ENCODE results near the gene MNX1.

MNX1 gene

GRCh38 chr7:157003756-157004520 lies 6.5 kb downstream of the MNX1 start:
- in situ Hi-C loops (cut with MboI; ENCODE audit: low sequenced_read_pairs): no loop called here

GRCh38 chr7:157003445-157003755 lies 7.1 kb downstream of the MNX1 start:
- in situ Hi-C loops (cut with MboI; ENCODE audit: low sequenced_read_pairs): no loop called here

- in situ Hi-C loops (cut with MboI; ENCODE audit: low sequenced_read_pairs): no loop called here
These were observed 7.5 kb downstream of the MNX1 start for GRCh38 chr7:157002819-157003421.

GRCh38 chr7:157001920-157002818 lies 8.3 kb downstream of the MNX1 start:
- in situ Hi-C loops (cut with MboI; ENCODE audit: low sequenced_read_pairs): no loop called here

- in situ Hi-C loops (cut with MboI; ENCODE audit: low sequenced_read_pairs): no loop called here
These were observed 9.5 kb downstream of the MNX1 start for GRCh38 chr7:157000741-157001653.

- in situ Hi-C loops (cut with MboI; ENCODE audit: low sequenced_read_pairs): no loop called here
These were observed 10.3 kb downstream of the MNX1 start for GRCh38 chr7:156999958-157000726.

GRCh38 chr7:156998988-156999957 lies 11.2 kb downstream of the MNX1 start:
- in situ Hi-C loops (cut with MboI; ENCODE audit: low sequenced_read_pairs): no loop called here

- in situ Hi-C loops (cut with MboI; ENCODE audit: low sequenced_read_pairs): no loop called here
These were observed 16.0 kb downstream of the MNX1 start for GRCh38 chr7:156994417-156994816.

GRCh38 chr7:156993925-156994235 lies 16.6 kb downstream of the MNX1 start:
- in situ Hi-C loops (cut with MboI; ENCODE audit: low sequenced_read_pairs): no loop called here

- in situ Hi-C loops (cut with MboI; ENCODE audit: low sequenced_read_pairs): no loop called here
These were observed 17.2 kb downstream of the MNX1 start for GRCh38 chr7:156993021-156993924.

GRCh38 chr7:156989766-156990535 lies 20.5 kb downstream of the MNX1 start:
- in situ Hi-C loops (cut with MboI; ENCODE audit: low sequenced_read_pairs): no loop called here

GRCh38 chr7:156988343-156989185 lies 21.9 kb downstream of the MNX1 start:
- in situ Hi-C loops (cut with MboI; ENCODE audit: low sequenced_read_pairs): no loop called here

GRCh38 chr7:156986378-156986777 lies 24.1 kb downstream of the MNX1 start:
- in situ Hi-C loops (cut with MboI; ENCODE audit: low sequenced_read_pairs): no loop called here

GRCh38 chr7:156985101-156985992 lies 25.1 kb downstream of the MNX1 start:
- in situ Hi-C loops (cut with MboI; ENCODE audit: low sequenced_read_pairs): no loop called here

- in situ Hi-C loops (cut with MboI; ENCODE audit: low sequenced_read_pairs): no loop called here
These were observed 26.1 kb downstream of the MNX1 start for GRCh38 chr7:156984174-156984891.

Measured in HL-60/S4 treated with retinoic acid at 250 ng/mL for 4 days and 3 days (cell line).